Measurements from ENCODE around the gene LIAS.

DNA sequence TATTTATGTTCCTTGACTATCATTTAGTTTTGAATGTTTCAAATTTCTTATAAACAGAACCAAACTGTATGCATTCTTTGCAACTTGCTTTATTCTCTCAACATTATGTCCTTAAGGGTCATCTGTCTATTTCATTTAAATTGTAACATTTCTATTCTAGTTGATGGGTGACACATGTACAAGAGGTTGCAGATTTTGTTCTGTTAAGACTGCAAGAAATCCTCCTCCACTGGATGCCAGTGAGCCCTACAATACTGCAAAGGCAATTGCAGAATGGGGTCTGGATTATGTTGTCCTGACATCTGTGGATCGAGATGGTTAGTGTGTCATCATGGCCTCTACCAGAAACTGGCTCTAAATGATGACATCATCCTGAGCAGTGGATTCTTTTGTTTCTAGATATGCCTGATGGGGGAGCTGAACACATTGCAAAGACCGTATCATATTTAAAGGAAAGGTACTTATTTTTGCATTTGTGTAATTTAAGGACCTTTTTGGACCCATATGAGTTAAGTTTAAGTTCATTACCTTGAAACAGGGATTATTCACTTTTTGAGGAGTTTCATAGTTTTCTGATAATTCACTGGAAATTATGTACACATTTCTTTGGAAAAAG is 6.1 kb downstream of the LIAS start:
- TF ChIP-seq POLR2A (IDR thresholded peaks at IDR 0.05): no peak
- TF ChIP-seq, protein P1, sequence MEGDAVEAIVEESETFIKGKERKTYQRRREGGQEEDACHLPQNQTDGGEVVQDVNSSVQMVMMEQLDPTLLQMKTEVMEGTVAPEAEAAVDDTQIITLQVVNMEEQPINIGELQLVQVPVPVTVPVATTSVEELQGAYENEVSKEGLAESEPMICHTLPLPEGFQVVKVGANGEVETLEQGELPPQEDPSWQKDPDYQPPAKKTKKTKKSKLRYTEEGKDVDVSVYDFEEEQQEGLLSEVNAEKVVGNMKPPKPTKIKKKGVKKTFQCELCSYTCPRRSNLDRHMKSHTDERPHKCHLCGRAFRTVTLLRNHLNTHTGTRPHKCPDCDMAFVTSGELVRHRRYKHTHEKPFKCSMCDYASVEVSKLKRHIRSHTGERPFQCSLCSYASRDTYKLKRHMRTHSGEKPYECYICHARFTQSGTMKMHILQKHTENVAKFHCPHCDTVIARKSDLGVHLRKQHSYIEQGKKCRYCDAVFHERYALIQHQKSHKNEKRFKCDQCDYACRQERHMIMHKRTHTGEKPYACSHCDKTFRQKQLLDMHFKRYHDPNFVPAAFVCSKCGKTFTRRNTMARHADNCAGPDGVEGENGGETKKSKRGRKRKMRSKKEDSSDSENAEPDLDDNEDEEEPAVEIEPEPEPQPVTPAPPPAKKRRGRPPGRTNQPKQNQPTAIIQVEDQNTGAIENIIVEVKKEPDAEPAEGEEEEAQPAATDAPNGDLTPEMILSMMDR (IDR thresholded peaks at IDR 0.05): no peak
